Heart right ventricle (tissue), 16 donors: Measurements from ENCODE around the gene CDCA8. TPM values are rescaled to one million over a fixed set of nuclear protein-coding genes. Genes with fewer than 3 reads are reported as not detected.

Experiments
- ATAC-seq, 8 donors: fragments of 200-7000 bp; cut with Tn5 transposase; one replicate each; pipeline ENCODE4 v1.9.1; 2020; ENCODE audit warnings: mild to moderate bottlenecking in 8 of 8, moderate library complexity in 8 of 8, moderate number of reproducible peaks in 1 of 8
- DNase-seq, 2 donors: peaks; one replicate each; pipeline ENCODE4 v3.0.0-alpha.2; 2020
- H3K27ac ChIP-seq, 10 donors: fragments of 200-600 bp; sonication (generic) in 2 of 10; one replicate each; pipeline versions ENCODE4 v1.5.0 to v1.8.0; 2020 to 2022; ENCODE audit warnings: mild to moderate bottlenecking in 3 of 10
- H3K27me3 ChIP-seq, 7 donors: fragments of 200-600 bp; one replicate each; pipeline ENCODE4 v1.8.0; 2021 to 2022; ENCODE audit warnings: mild to moderate bottlenecking in 2 of 7
- H3K36me3 ChIP-seq, 9 donors: fragments of 200-600 bp; sonication (generic) in 1 of 9; one replicate each; pipeline versions ENCODE4 v1.5.0 to v1.8.0; 2020 to 2022; ENCODE audit warnings: mild to moderate bottlenecking in 2 of 9
- H3K4me1 ChIP-seq, 9 donors: fragments of 200-600 bp; sonication (generic) in 1 of 9; one replicate each; pipeline versions ENCODE4 v1.5.0 to v1.8.0; 2020 to 2022; ENCODE audit warnings: mild to moderate bottlenecking in 4 of 9
- H3K4me3 ChIP-seq, 10 donors: fragments of 200-600 bp; sonication (generic) in 2 of 10; one replicate each; pipeline versions ENCODE4 v1.5.0 to v1.8.0; 2020 to 2022; ENCODE audit warnings: mild to moderate bottlenecking in 7 of 10, moderate library complexity in 2 of 10
- H3K9me3 ChIP-seq, 11 donors: fragments of 200-600 bp in 10 of 11; sonication (generic) in 2 of 11; one replicate each; pipeline versions ENCODE4 v1.5.0 to v1.8.0; 2013 to 2022; ENCODE audit warnings: mild to moderate bottlenecking in 2 of 11, control low read depth in 1 of 11, moderate library complexity in 1 of 11
- WGBS, 2 donors: extraction: QIAGEN DNeasy Blood & Tissue Kit; methylation state at CpG; one replicate each; pipeline ENCODE4 v1.1.7; 2013; ENCODE audit warnings: inconsistent platforms in 1 of 2; 5-methylcytosine and 5-hydroxymethylcytosine counted together
- intact Hi-C, 10 donors: fragments of 100-400 bp; cut with DNase I; formaldehyde crosslinking; loops; one replicate each; pipeline versions ENCODE4 v1.11.1 to v1.14.2; 2022
- polyA plus RNA-seq, 2 donors: library from polyadenylated mRNA; stranded (reverse); fragments of 200-250 nt; gene quantifications; one replicate each; pipeline ENCODE4 v1.2.3, GENCODE V29; 2013
- total RNA-seq, 10 donors: library from RNA; stranded (reverse); fragmentation: NEBNext Ultra II Directional in 3 of 10; extraction: Animal tissue kit (Norgen Biotek cat#: 25700) in 3 of 10; gene quantifications; one replicate each; pipeline versions ENCODE4 v1.2.1 to v1.2.4, GENCODE V29; 2021 to 2023
- TF ChIP-seq, protein P1 (sequence below), 9 donors: fragments of 200-600 bp; sonication (generic) in 2 of 9; IDR thresholded peaks; one replicate each; pipeline versions ENCODE4 v1.5.0 to v1.8.0; 2021 to 2022; ENCODE audit warnings: antibody characterized with exemption in 9 of 9, mild to moderate bottlenecking in 5 of 9, moderate library complexity in 1 of 9
- donor health status: Arrhythmogenic right ventricular cardiomyopathy.
- donor health status: ischemic (EF 13 %, LVEDD 7.1; RV severe dilation, severe dysfunction).
- donor health status: healthy with polysubstance abuse.
- donor health status: DM: no; HTN: yes; CAD: no.
- donor health status: DM: no; HTN: no; CAD: no.
- donor health status: ischemic (EF 25% LVEDD 6.9; RV normal size, moderate dysfunction).
- donor health status: ischemic (EF 25% LVEDD 5.7; RV mildly dilated, moderate dysfunction).
- donor health status: healthy.
- donor health status: DM: yes; HTN: yes; CAD: no.
- donor health status: Ischemic cardiomyopathy.
- donor health status: ischemic (EF 35%, LVEDD 5.7; RV mildly dilated, moderate dysfunction).
- donor health status: nonischemic (EF 11% LVEDD 7.7; RV severe dilation, severe dysfunction).
- donor health status: DM: yes; HTN: yes; CAD: no.
- donor health status: PGD.
- donor health status: ischemic (EF 29% LVEDD 5.4; RV normal size, mild dysfunction).
- donor health status: nonischemic (EF 23%, LVEDD 6.1; RV moderate dilation, normal function).

CDCA8 gene
- total and polyA plus RNA-seq, 12 donors: 0.09 to 2.9 (median 0.41) TPM; not detected in 1

DNA sequence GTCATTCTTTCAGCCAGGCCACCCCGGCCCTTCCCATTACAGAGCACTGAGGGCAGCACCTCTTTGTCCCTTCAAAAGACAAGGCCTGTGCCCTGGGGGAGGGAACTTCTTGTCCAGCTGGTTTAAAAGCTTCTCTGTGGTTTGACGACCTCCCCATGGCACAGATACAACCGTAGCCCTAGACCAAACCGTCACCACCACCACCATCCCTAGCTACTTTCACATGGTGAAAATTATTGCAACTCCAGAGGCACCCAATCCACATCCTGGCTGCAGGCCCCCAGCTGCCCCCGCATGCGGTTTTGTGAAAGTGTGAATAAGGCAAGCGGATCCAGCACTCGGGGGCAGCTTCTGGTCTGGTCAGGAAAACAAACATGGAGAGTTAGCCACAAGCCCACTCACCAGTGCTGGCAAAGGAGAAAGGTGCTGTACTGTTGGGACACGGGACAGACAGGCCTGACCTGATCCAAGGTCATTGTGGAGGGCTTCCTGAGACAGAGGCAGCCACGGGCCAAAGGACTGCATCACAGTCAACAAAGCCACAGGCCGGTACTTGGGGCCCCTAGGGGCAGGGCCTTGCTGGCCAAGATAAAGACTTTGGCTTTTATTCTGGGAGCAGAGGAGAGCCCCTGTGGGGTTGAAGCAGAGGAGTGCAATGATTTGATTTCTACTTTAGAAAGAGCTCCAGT, 31.2 kb downstream of the CDCA8 start:
- no peaks in the 10 kb centered on the region for H3K36me3 ChIP-seq
- 40 to 50% methylated on average over 11 of the region's 11 CpGs for WGBS, 2 donors
- H3K27ac ChIP-seq: no peak overlapping the region
- peaks cover 0 to 10% (median 0%) of the 10 kb centered on the region in 9 donors for H3K4me1 ChIP-seq
- DNase-seq (no peak), ATAC-seq (peak in 4 of 8 donors; percentile 18 to 38 (median 20))
- H3K27me3 ChIP-seq: peaks cover 0 to 58% (median 25%) of the 10 kb centered on the region in 7 donors
- H3K4me3 ChIP-seq: no peak overlapping the region
- TF ChIP-seq, protein P1, sequence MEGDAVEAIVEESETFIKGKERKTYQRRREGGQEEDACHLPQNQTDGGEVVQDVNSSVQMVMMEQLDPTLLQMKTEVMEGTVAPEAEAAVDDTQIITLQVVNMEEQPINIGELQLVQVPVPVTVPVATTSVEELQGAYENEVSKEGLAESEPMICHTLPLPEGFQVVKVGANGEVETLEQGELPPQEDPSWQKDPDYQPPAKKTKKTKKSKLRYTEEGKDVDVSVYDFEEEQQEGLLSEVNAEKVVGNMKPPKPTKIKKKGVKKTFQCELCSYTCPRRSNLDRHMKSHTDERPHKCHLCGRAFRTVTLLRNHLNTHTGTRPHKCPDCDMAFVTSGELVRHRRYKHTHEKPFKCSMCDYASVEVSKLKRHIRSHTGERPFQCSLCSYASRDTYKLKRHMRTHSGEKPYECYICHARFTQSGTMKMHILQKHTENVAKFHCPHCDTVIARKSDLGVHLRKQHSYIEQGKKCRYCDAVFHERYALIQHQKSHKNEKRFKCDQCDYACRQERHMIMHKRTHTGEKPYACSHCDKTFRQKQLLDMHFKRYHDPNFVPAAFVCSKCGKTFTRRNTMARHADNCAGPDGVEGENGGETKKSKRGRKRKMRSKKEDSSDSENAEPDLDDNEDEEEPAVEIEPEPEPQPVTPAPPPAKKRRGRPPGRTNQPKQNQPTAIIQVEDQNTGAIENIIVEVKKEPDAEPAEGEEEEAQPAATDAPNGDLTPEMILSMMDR (IDR thresholded peaks at IDR 0.05): no peak
- intact Hi-C loops: no loop called here
- H3K9me3 ChIP-seq: no peaks in the 10 kb centered on the region

DNA sequence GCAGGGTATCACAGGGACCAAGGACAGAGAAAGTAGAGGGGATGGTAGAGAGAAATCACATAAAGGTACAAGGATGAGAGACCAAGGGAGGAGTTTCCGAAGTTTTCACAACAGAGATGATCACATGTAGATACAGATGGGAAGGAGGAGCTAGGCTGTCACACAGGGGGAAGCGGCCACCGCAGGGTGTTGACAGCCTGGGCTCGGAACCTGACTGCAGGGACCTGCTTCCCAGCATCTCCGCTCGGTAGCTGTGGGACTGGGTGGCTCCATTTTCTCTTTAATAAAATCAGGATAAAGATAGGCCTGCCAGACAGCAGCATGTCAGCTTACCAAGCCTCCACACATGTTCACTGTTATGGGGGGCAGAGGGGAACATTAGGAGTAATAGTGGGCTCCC, 32.3 kb downstream of the CDCA8 start:
- DNase-seq: no peak
- Histone ChIP-seq H3K27ac (no peak overlapping the region), H3K27me3 (peaks cover 0 to 61% (median 28%) of the 10 kb centered on the region in 7 donors), H3K36me3 (no peaks in the 10 kb centered on the region), H3K4me3 (no peak overlapping the region), H3K4me1 (peaks cover 0 to 10% (median 0%) of the 10 kb centered on the region in 9 donors), H3K9me3 (no peaks in the 10 kb centered on the region)
- TF ChIP-seq, protein P1 (IDR thresholded peaks at IDR 0.05): no peak
- intact Hi-C loops: no loop called here
- ATAC-seq: no peak
- 69 to 71% methylated on average over 6 of the region's 6 CpGs for whole genome bisulfite sequencing, 2 donors

DNA sequence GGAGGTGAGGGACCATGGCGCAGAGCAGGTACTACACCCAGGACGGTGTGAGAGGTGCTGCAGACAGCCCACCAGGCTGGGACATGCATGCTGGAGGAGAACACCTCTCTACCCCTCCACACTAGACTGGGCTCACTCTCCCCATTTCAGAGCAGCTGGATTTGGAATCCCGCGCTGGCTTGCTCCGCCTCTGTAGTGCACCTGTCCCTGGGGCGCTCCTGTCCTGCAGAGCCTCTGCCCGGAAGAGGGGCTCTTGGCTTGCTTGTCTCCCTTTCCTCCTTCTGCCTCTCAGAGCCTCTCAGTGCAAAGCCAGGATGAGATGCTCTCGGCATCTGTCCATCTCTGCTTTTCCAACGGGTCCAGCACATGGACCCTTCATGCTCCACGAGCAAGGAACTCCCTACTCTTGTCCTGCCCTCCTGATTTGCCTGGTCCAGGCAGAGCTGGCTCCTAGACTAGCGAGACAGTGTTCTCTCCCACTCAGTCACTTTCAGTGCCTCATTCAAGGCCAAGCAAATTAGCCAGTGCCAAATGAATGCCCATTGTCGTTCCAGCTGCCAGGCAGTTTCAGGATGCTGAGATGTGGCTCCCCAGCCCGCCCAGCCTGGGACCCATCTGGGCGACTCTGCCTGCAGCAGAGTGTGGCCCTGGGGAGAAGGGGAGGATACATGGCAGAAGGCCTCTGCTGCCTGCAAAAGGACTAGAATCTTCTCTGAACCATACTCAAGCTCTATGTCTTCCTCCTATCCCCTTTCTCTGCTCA, 33.7 kb downstream of the CDCA8 start:
- Histone ChIP-seq H3K4me3 (no peak overlapping the region), H3K27me3 (peaks cover 0 to 57% (median 28%) of the 10 kb centered on the region in 7 donors), H3K4me1 (peaks cover 0 to 10% (median 0%) of the 10 kb centered on the region in 9 donors), H3K27ac (no peak overlapping the region), H3K36me3 (no peaks in the 10 kb centered on the region), H3K9me3 (no peaks in the 10 kb centered on the region)
- intact Hi-C loops: no loop called here
- no peak for DNase-seq
- TF ChIP-seq, protein P1 (IDR thresholded peaks at IDR 0.05): no peak
- 72 to 73% methylated on average over 14 of the region's 14 CpGs for WGBS, 2 donors
- no peak for ATAC-seq

DNA sequence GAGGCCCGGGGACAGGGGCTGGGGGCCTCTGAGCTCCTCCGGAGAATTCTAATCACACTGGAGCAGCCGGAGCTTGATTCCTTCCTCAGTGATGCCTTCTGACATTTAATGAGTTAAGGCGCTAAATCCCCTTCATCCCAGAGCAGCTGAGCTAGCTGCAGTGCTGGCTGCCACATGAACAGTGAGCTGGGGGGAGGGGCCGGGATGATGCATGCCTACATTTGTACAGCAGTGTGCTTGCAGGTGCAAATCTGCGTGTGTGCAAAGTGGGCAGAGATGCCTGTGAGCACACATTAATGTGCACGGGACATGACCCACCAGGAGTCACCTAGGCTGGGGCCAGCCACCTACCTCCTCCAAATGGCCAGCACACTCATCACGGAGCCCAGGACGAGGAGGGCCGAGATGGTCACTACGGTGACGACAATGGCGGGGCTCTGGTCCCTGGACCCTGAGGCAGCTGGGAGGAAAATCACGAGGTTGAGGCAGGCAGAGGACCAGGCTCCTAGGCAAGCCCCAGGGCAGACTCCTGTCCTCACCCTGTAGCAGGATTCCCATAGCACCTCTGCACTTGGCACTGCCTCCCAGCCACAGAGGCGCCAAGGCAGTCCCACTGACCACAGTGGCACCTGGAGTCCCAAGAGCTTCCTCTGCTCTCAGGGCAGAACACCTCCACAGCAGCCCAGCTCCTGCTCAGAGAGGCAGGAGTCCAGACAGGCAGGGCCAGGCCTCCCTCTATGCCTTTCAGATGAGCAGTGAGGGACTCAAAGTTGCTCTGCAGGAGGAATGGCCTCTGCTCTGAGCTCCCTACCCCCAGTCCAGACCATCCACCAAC, 34.7 kb downstream of the CDCA8 start:
- Histone ChIP-seq H3K4me1 (peaks cover 0 to 10% (median 0%) of the 10 kb centered on the region in 9 donors), H3K9me3 (no peaks in the 10 kb centered on the region), H3K27ac (no peak overlapping the region), H3K4me3 (no peak overlapping the region), H3K36me3 (no peaks in the 10 kb centered on the region), H3K27me3 (peaks cover 0 to 67% (median 32%) of the 10 kb centered on the region in 7 donors)
- intact Hi-C loops: no loop called here
- TF ChIP-seq, protein P1 (IDR thresholded peaks at IDR 0.05): no peak
- no peak for ATAC-seq
- DNase-seq: no peak
- WGBS, 2 donors: 55 to 60% methylated on average over 15 of the region's 15 CpGs
